AG09309 (cell line): ENCODE measurements around the gene CRYBG1.
A peak's percentile ranks its signal among the peaks of the same experiment; 100 is the strongest.

Experiments
- DNase-seq: peaks from one replicate; pipeline ENCODE4 v3.0.0-alpha.2; 2010; ENCODE audit warnings: low read depth
- H3K4me3 ChIP-seq: 2 replicates; pipeline ENCODE4 v1.5.1; 2011; ENCODE audit warnings: mild to moderate bottlenecking, low read depth, low read length, moderate library complexity; ENCODE audit not compliant: control insufficient read depth
- TF ChIP-seq, protein P1 (sequence below): IDR thresholded peaks from 2 replicates; pipeline ENCODE4 v1.5.1; 2011; ENCODE audit warnings: mild to moderate bottlenecking, low read depth, low read length, inconsistent platforms; ENCODE audit not compliant: insufficient read depth, control insufficient read depth; ENCODE audit errors: missing control alignments

CRYBG1 gene

DNA sequence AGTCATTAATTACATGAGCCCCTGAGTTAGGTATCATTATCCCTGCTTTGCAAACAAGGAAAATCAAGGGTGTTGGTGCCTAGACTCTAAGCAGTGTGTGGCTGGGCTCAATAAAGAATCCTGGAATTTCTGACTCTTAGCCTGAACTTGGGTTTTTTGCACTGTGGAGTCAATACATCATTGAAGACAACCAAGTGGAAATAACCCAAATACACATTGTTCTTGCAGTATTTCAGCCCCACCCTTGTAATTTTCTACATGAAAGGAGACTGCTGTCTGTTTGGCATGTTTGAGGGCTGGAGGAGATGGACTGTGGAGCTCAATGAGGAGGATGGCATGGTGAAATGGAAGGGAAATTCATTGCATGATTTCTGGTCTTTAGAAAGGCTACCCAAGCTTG is 110.3 kb downstream of the CRYBG1 start:
- TF ChIP-seq, protein P1, sequence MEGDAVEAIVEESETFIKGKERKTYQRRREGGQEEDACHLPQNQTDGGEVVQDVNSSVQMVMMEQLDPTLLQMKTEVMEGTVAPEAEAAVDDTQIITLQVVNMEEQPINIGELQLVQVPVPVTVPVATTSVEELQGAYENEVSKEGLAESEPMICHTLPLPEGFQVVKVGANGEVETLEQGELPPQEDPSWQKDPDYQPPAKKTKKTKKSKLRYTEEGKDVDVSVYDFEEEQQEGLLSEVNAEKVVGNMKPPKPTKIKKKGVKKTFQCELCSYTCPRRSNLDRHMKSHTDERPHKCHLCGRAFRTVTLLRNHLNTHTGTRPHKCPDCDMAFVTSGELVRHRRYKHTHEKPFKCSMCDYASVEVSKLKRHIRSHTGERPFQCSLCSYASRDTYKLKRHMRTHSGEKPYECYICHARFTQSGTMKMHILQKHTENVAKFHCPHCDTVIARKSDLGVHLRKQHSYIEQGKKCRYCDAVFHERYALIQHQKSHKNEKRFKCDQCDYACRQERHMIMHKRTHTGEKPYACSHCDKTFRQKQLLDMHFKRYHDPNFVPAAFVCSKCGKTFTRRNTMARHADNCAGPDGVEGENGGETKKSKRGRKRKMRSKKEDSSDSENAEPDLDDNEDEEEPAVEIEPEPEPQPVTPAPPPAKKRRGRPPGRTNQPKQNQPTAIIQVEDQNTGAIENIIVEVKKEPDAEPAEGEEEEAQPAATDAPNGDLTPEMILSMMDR: no peak
- no peak overlapping the region for H3K4me3 ChIP-seq
- no peak for DNase-seq

DNA sequence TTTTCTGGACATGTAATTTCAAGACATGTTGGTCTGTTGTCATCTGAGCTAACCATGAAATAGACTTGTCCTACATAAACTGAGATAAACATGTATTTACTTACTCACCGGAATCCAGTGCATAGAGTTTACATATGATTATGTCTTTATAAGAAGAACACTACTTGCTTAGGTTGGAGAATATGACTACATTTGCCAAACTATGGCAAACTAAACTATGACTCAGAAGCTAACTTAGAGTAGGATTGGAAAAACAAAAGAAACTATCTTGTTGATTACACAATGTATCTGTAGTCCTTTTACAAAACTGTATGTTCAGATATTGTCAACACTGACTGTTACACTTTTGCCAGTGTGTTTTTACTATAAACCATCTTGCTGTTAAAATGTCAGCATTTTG is 113.3 kb downstream of the CRYBG1 start:
- TF ChIP-seq, protein P1: no peak
- peak; percentile 37 for DNase-seq
- H3K4me3 ChIP-seq: no peak overlapping the region

DNA sequence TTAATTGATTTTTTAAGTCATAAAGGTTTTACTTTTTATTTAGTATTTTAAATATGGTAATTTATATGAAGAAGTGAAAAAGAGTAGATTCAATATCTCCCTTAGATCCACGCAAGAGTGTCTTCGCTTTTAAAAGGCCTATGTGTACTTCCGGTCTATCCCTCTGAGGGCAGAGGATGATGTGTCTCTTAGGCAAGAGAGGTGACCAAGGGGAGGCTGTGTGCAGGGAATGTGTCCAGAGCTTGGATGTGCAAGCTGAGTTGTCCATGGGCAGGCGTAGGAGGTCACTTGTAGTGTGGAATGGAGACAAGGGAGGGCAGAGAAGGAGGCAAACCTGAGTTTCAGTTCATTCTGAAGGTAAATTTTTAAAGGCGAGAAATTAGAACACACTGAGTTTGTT is 113.9 kb downstream of the CRYBG1 start:
- TF ChIP-seq, protein P1: no peak
- no peak for DNase-seq
- no peak overlapping the region for H3K4me3 ChIP-seq

DNA sequence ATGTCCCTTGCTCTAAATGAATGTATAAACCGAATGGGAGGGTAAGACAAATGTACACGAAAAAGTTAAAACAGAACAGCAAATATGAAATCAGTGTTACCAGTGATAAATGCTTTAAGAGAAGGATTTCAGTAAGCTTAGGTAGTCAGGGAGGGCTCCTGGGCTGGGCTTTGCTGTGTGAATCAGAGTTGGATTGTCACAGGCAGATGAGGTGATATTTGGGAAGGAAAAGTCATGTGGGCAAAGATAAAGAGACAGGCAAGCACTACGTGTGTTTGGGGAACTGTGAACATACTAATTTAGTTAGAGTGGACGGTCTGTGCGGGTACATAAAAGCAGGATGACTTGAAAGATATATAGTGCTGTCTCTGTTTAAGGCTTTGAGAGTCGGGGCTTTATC is 114.8 kb downstream of the CRYBG1 start:
- DNase-seq: no peak
- TF ChIP-seq, protein P1: no peak

DNA sequence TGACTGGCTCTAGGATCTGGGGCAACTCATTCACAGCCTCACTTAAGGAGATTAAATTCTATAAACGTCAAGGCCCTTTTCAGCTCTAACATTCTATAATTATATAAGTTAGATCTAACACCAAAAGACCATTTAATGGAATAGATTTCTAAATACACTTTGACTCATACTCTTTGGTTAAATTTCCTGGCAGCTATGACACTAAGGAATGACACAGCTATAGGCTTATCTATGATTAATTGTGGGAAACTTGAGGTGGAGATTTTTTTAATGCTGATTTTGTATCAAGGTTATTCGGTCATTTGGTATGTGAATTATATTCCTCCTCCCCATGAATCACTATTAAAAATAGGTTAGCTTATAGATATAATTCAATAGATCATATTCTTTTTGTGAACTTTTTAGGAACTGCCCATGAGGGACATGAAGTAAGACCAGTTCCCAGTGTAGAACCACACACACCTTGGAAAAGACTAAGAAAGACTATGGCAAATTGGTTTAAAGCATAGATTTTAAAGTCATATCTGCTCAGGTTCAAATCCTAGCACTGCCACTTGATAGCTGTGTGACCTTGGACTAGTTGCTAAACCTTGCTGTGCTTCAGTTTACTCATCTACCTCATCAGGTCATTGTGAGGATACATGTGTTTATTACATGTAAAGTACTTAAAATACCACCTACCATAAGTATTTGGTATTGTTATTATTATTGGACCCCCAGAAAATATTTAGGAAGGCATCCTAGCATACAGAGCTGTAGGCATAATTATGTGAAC is 116.0 kb downstream of the CRYBG1 start:
- TF ChIP-seq, protein P1: no peak
- DNase-seq: no peak

More for the DNA sequence above, 114.8 kb downstream of the CRYBG1 start:
- no peak overlapping the region for H3K4me3 ChIP-seq

DNA sequence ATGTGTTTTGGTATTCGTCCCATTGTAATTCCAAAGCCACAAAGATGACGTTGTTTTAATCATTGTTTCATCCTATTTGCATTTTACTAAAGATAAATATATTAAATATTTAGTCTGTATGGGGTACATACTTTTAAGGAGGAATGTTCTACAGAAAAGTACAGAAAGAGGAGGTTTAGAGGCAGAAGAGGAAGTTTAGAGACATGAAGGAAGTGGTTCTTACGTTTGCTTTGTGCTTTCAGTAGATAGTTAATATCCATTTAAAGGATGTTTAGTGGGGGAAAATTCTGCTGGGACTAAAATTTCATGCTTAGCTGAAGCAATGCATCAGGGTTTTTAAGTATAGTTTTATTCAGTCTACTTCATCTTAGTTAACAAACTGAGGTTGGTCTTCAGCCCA is 116.6 kb downstream of the CRYBG1 start:
- DNase-seq: no peak
- TF ChIP-seq, protein P1: no peak
- no peak overlapping the region for H3K4me3 ChIP-seq

More for the DNA sequence above, 116.0 kb downstream of the CRYBG1 start:
- H3K4me3 ChIP-seq: no peak overlapping the region

DNA sequence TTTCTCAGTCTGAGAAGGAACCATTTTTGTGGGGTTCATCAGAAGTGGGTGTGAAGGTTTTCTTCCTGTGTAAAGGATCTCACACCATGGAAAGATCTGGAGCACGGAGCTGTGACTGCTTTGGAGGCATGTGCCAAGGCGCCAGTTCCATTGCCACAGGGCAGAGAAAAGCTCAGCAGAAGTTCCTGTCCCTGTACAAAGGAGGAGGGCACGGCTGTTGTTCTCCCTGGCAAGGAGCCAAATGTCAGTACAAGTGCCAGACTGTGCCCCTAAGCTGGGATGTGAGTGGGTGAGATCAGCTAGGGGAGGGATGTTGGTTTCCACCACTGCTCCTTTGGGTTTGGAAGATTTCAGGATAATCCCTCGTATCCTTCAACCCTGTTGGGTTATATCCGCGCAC is 117.3 kb downstream of the CRYBG1 start:
- TF ChIP-seq, protein P1: no peak
- H3K4me3 ChIP-seq: no peak overlapping the region
- DNase-seq: no peak
